Ishikawa (cell line): ENCODE data around the gene TMEM254.

Experiments
- CEBPB ChIP-seq: IDR thresholded peaks from 2 replicates; pipeline ENCODE4 v1.6.1; 2012
- CREB1 ChIP-seq: IDR thresholded peaks from 2 replicates; pipeline ENCODE4 v1.6.1; 2012; ENCODE audit warnings: low read depth
- EGR1 ChIP-seq: IDR thresholded peaks from 2 replicates; pipeline ENCODE4 v1.6.1; 2012
- EP300 ChIP-seq: IDR thresholded peaks from 2 replicates; pipeline ENCODE4 v1.6.1; 2012; ENCODE audit warnings: borderline replicate concordance
- FOXM1 ChIP-seq: IDR thresholded peaks from 2 replicates; pipeline ENCODE4 v1.6.1; 2012; ENCODE audit warnings: low read depth, borderline replicate concordance
- MAX ChIP-seq: IDR thresholded peaks from 2 replicates; pipeline ENCODE4 v1.6.1; 2012
- RAD21 ChIP-seq: IDR thresholded peaks from 2 replicates; pipeline ENCODE4 v1.6.1; 2012; ENCODE audit warnings: low read depth
- TAF1 ChIP-seq: IDR thresholded peaks from 2 replicates; pipeline ENCODE4 v1.6.1; 2012; ENCODE audit warnings: low read depth, mild to moderate bottlenecking
- TEAD4 ChIP-seq: IDR thresholded peaks from 2 replicates; pipeline ENCODE4 v1.6.1; 2012
- ZBTB7A ChIP-seq: IDR thresholded peaks from 2 replicates; pipeline ENCODE4 v1.6.1; 2012; ENCODE audit warnings: low read depth
- TF ChIP-seq, protein P1 (sequence below): IDR thresholded peaks from 2 replicates; pipeline ENCODE4 v1.6.1; 2012

Gene TMEM254

GRCh38 chr10:80140251-80140650 is 61.8 kb downstream of the TMEM254 start:
- no peak for TF ChIP-seq CREB1
- no peak for TF ChIP-seq TAF1

GRCh38 chr10:80141696-80142460 is 63.4 kb downstream of the TMEM254 start:
- TF ChIP-seq MAX (no peak), RAD21 (no peak), TEAD4 (no peak), EP300 (no peak), FOXM1 (no peak), EGR1 (no peak), TAF1 (no peak), ZBTB7A (no peak), CEBPB (no peak)
- TF ChIP-seq, protein P1, sequence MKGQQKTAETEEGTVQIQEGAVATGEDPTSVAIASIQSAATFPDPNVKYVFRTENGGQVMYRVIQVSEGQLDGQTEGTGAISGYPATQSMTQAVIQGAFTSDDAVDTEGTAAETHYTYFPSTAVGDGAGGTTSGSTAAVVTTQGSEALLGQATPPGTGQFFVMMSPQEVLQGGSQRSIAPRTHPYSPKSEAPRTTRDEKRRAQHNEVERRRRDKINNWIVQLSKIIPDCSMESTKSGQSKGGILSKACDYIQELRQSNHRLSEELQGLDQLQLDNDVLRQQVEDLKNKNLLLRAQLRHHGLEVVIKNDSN: no peak
